Esophagus muscularis mucosa (tissue), 4 donors: ENCODE measurements around the gene CCDC127. TPM values are rescaled to one million over a fixed set of nuclear protein-coding genes. Genes with fewer than 3 reads are reported as not detected.
"Not testable (repeated sequence)": the region's sequence is repeated elsewhere in the genome, so short reads cannot be mapped to it uniquely, and the experiment has no call there.

Experiments
- DNase-seq: peaks from one replicate; pipeline ENCODE4 v3.0.0-alpha.2; 2017; ENCODE audit errors: extremely low spot score
- H3K27ac ChIP-seq, 4 donors: fragments of 200-600 bp; sonication (generic); replicated peaks in 1 of 4; 1 replicate in 3 of 4; 2 replicates in 1 of 4; pipeline ENCODE4 v1.5.1; 2016 to 2019; ENCODE audit warnings: mild to moderate bottlenecking in 1 of 4
- H3K27me3 ChIP-seq, 4 donors: fragments of 200-600 bp; sonication (generic); one replicate each; pipeline versions ENCODE4 v1.5.1 to v1.6.0; 2016 to 2019
- H3K36me3 ChIP-seq, 4 donors: fragments of 200-600 bp; sonication (generic); one replicate each; pipeline ENCODE4 v1.5.1; 2016 to 2019
- H3K4me1 ChIP-seq, 4 donors: fragments of 200-600 bp; sonication (generic); one replicate each; pipeline ENCODE4 v1.5.1; 2016 to 2019
- H3K4me3 ChIP-seq, 4 donors: fragments of 200-600 bp; sonication (generic); 1 replicate in 2 of 4; 2 replicates in 2 of 4; pipeline ENCODE4 v1.5.1; 2016 to 2019; ENCODE audit warnings: mild to moderate bottlenecking in 4 of 4, moderate library complexity in 1 of 4
- H3K9me3 ChIP-seq, 4 donors: fragments of 200-600 bp; sonication (generic); 1 replicate in 3 of 4; 2 replicates in 1 of 4; pipeline ENCODE4 v1.5.1; 2016 to 2019
- EP300 ChIP-seq: sonication (generic); formaldehyde crosslinking; IDR thresholded peaks from one replicate; pipeline ENCODE4 v1.6.1; 2017; ENCODE audit warnings: antibody characterized with exemption
- POLR2A ChIP-seq: fragments of 450-650 bp; IDR thresholded peaks from one replicate; pipeline ENCODE4 v1.6.1; 2017; ENCODE audit warnings: antibody characterized with exemption, moderate library complexity, mild to moderate bottlenecking, low read depth
- POLR2AphosphoS5 ChIP-seq, 2 donors: sonication (generic); formaldehyde crosslinking; IDR thresholded peaks; one replicate each; pipeline ENCODE4 v1.6.1; 2017; ENCODE audit warnings: antibody characterized with exemption in 2 of 2
- WGBS: methylation state at CpG from one replicate; pipeline ENCODE4 v1.1.5; 2018; 5-methylcytosine and 5-hydroxymethylcytosine counted together
- intact Hi-C: fragments of 100-400 bp; cut with DNase I; formaldehyde crosslinking; loops from one replicate; pipeline ENCODE4 v1.15.1; 2023
- total RNA-seq, 4 donors: library from RNA; depleted of rRNA; stranded (reverse); fragments of >200 nt; gene quantifications; one replicate each; pipeline versions ENCODE4 v1.1.0 to v1.2.1, GENCODE V29; 2016
- TF ChIP-seq, protein P1 (sequence below), 3 experiments: fragments of 200-600 bp in 2 of 3; fragments of 450-650 bp in 1 of 3; sonication (generic) in 2 of 3; IDR thresholded peaks; one replicate each; pipeline ENCODE4 v1.5.1; 2017 to 2019; ENCODE audit warnings: antibody characterized with exemption in 3 of 3, mild to moderate bottlenecking in 2 of 3, moderate library complexity in 1 of 3

The CCDC127 gene
- total RNA-seq, 4 donors from 2014 or later: 5.8 to 11.9 (median 8.6) TPM

DNA sequence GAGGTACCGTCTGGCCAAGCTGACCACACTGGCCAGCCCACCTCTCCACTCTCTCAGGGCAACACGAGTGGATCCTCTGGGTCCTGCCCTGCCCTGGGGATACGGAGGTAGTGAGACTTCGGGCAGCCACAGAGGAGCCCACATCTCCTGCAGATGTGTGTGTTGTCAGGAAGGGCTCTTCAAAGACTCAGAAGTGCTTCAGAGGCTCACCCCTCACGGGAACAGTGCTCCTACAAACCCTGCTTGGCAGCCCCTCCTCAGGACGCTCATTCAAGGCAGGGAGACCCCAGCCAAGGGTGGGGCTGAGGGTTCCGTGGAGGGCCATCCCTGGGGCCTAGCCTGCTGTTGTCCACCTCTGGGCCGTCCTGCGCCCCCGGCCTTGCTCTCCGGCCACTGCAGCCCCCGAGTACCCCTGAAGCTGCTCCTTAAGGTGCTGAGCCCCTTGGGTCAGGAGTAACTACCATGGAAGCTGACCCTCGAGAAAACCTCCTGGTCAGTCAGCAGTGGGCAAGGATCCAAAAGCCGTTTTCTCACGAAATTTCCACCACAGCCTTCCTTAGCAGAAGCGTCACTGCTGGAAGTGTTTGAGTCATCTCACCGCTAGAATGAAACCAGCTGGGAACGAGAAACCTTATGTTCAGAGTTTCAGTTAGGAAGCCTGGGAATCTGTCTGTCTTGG lies 49.8 kb downstream of the CCDC127 start:
- no peak for TF ChIP-seq POLR2AphosphoS5 (IDR thresholded peaks at IDR 0.05)
- TF ChIP-seq, protein P1, sequence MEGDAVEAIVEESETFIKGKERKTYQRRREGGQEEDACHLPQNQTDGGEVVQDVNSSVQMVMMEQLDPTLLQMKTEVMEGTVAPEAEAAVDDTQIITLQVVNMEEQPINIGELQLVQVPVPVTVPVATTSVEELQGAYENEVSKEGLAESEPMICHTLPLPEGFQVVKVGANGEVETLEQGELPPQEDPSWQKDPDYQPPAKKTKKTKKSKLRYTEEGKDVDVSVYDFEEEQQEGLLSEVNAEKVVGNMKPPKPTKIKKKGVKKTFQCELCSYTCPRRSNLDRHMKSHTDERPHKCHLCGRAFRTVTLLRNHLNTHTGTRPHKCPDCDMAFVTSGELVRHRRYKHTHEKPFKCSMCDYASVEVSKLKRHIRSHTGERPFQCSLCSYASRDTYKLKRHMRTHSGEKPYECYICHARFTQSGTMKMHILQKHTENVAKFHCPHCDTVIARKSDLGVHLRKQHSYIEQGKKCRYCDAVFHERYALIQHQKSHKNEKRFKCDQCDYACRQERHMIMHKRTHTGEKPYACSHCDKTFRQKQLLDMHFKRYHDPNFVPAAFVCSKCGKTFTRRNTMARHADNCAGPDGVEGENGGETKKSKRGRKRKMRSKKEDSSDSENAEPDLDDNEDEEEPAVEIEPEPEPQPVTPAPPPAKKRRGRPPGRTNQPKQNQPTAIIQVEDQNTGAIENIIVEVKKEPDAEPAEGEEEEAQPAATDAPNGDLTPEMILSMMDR (IDR thresholded peaks at IDR 0.05): no peak
- no peak for TF ChIP-seq POLR2A
- peaks cover 0 to 10% (median 0%) of the 10 kb centered on the region in 4 donors for H3K27me3 ChIP-seq
- intact Hi-C loops: no loop called here
- H3K27ac ChIP-seq: no peak overlapping the region
- H3K9me3 ChIP-seq: no peaks in the 10 kb centered on the region
- DNase-seq: no peak
- peaks cover 4 to 15% (median 6%) of the 10 kb centered on the region in 4 donors for H3K4me1 ChIP-seq
- H3K36me3 ChIP-seq: no peaks in the 10 kb centered on the region
- no peak overlapping the region for H3K4me3 ChIP-seq
- WGBS: 65% methylated on average over 13 of the region's 18 CpGs

- Histone ChIP-seq H3K27ac (no peak overlapping the region), H3K4me3 (no peak overlapping the region), H3K36me3 (no peaks in the 10 kb centered on the region), H3K27me3 (peaks cover 0 to 10% (median 0%) of the 10 kb centered on the region in 4 donors), H3K4me1 (peaks cover 4 to 15% (median 6%) of the 10 kb centered on the region in 4 donors), H3K9me3 (no peaks in the 10 kb centered on the region)
- DNase-seq: no peak
- intact Hi-C loops: no loop called here
- 91% methylated on average over 5 of the region's 7 CpGs for WGBS
- TF ChIP-seq POLR2A (no peak), EP300 (no peak), POLR2AphosphoS5 (IDR thresholded peaks at IDR 0.05) (no peak)
- TF ChIP-seq, protein P1 (IDR thresholded peaks at IDR 0.05): no peak
These were observed 50.4 kb downstream of the CCDC127 start for GRCh38 chr5:167511-167910.

DNA sequence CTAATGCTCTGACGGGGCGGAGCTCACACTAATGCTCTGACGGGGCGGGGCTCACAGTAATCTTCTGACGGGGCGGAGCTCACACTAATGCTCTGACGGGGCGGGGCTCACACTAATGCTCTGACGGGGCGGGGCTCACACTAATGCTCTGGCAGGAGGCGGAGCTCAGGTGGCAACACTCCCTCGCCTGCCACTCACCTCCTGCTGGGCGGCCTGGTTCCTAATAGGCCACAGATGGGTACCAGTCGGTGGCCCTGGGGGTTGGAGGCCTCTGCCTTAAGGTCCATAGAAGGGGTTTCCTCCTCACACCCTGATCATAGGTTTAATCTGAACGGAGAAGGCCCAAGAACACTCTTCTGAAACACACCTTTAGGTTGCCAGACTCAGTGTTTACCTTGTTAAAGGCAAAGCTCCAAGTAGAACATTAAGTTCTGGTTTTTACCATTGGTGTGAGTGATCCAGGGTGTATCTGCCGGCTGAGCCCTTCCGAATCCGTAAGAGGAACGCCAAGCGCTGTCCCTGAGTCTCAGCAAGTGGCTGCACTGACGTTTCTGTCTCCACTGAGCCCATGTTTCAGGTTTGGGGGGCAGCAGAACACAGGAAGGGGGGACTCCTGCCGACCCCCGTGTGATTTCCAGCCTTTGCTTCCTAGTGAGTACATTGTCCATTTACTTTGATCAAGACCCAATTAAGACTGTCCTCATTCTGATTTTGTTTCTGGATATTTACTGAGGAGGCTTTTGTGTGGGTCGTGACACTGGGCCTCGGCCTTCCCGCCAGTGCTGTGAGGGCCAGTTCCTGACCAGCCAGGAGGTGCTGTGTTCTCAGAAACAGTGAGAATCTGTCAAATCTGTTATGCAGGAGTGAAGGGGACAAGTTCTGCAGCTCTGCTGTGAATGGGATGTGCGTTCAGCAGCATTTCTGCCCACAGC lies 51.2 kb downstream of the CCDC127 start:
- no peaks in the 10 kb centered on the region for H3K9me3 ChIP-seq
- no peak for DNase-seq
- H3K27me3 ChIP-seq: peaks cover 0 to 9% (median 0%) of the 10 kb centered on the region in 4 donors
- no peak overlapping the region for H3K4me3 ChIP-seq
- no peaks in the 10 kb centered on the region for H3K36me3 ChIP-seq
- WGBS: 98% methylated on average over 17 of the region's 27 CpGs
- intact Hi-C loops: no loop called here
- peaks cover 4 to 15% (median 6%) of the 10 kb centered on the region in 4 donors for H3K4me1 ChIP-seq
- no peak overlapping the region for H3K27ac ChIP-seq
- no peak for TF ChIP-seq EP300
- TF ChIP-seq POLR2A: no peak
- no peak for TF ChIP-seq POLR2AphosphoS5 (IDR thresholded peaks at IDR 0.05)
- TF ChIP-seq, protein P1 (IDR thresholded peaks at IDR 0.05): no peak

DNA sequence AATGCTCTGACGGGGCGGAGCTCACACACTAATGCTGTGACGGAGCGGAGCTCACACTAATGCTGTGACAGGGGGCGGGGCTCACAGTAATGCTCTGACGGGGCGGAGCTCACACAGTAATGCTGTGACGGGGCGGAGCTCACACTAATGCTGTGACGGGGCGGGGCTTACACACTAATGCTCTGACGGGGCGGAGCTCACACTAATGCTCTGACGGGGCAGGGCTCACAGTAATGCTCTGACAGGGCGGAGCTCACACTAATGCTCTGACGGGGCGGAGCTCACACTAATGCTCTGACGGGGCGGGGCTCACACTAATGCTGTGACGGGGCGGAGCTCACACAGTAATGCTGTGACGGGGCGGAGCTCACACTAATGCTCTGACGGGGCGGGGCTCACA lies 53.2 kb downstream of the CCDC127 start:
- H3K27ac ChIP-seq: not testable (repeated sequence)

DNA sequence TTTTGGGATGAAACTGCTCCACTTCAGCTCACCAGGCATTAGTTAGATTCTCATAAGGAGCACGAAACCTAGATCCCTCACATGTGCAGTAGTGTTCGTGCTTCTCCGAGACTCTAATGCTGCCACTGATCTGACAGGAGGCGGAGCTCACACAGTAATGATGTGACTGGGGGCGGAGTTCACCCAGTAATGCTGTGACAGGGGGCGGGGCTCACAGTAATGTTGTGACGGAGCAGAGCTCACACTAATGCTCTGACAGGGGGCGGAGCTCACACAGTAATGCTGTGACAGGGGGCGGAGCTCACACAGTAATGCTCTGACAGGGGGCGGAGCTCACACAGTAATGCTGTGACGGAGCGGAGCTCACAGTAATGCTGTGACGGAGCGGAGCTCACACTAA lies 53.7 kb downstream of the CCDC127 start:
- no peaks in the 10 kb centered on the region for H3K36me3 ChIP-seq
- WGBS: 89% methylated on average over 5 of the region's 14 CpGs
- peaks cover 2 to 10% (median 5%) of the 10 kb centered on the region in 4 donors for H3K4me1 ChIP-seq
- H3K27ac ChIP-seq: no peak overlapping the region
- intact Hi-C loops: no loop called here
- H3K27me3 ChIP-seq: peaks cover 0 to 30% (median 0%) of the 10 kb centered on the region in 4 donors
- no peak for DNase-seq
- H3K9me3 ChIP-seq: no peaks in the 10 kb centered on the region
- no peak overlapping the region for H3K4me3 ChIP-seq
- no peak for TF ChIP-seq POLR2AphosphoS5 (IDR thresholded peaks at IDR 0.05)
- no peak for TF ChIP-seq POLR2A
- TF ChIP-seq, protein P1 (IDR thresholded peaks at IDR 0.05): no peak
- no peak for TF ChIP-seq EP300

More for the DNA sequence above, 53.2 kb downstream of the CCDC127 start:
- peaks cover 0 to 26% (median 0%) of the 10 kb centered on the region in 4 donors for H3K27me3 ChIP-seq
- DNase-seq, intact Hi-C loops, H3K9me3 ChIP-seq, H3K36me3 ChIP-seq, H3K4me3 ChIP-seq: not testable (repeated sequence)
- 92% methylated on average over 19 of the region's 25 CpGs for WGBS
- peaks cover 4 to 13% (median 6%) of the 10 kb centered on the region in 4 donors for H3K4me1 ChIP-seq
